Astrocyte (in vitro differentiated cells and primary cell): Measurements from ENCODE around the gene SPTBN5.

Source experiments
- EZH2 ChIP-seq: IDR thresholded peaks from 2 replicates; pipeline ENCODE4 v1.6.1; 2012; ENCODE audit warnings: mild to moderate bottlenecking, low read length, inconsistent platforms; ENCODE audit not compliant: insufficient read depth
- TF ChIP-seq, protein P1 (sequence below): IDR thresholded peaks from 2 replicates; pipeline ENCODE4 v1.5.1; 2011; ENCODE audit warnings: low read depth, mild to moderate bottlenecking, inconsistent platforms, low read length, moderate library complexity; ENCODE audit not compliant: insufficient read depth

DNA sequence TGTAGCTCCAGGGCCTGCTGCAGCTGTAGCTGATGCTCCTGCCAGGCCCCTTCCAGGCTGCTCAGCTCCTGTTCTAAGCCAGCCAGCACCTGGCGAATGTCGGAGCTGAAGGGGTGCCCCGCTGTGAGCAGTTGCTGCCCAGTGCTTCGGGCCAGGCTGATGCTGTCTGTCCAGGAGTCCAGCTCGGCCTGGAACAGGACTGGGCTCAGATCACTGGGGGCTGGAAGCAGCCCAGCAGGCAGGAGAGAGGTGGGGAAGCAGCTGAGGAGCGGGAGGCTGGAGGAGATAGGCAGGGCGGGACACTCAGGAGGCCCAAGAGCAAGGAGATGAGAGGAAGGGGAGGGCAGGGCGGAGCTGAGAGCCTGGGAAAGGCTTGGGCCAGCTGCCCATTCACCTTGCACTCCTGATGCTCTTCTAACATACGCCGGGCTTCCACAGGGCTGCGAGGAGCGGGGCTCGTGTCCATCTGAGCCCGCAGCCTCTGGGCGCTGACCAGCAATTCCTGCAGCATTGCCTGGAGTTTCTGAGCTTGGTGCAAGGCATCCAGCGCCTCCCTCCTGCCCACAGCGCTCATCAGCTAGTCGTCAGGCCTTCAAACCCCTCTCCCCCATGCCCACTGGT, 32.0 kb downstream of the SPTBN5 start:
- TF ChIP-seq, protein P1, sequence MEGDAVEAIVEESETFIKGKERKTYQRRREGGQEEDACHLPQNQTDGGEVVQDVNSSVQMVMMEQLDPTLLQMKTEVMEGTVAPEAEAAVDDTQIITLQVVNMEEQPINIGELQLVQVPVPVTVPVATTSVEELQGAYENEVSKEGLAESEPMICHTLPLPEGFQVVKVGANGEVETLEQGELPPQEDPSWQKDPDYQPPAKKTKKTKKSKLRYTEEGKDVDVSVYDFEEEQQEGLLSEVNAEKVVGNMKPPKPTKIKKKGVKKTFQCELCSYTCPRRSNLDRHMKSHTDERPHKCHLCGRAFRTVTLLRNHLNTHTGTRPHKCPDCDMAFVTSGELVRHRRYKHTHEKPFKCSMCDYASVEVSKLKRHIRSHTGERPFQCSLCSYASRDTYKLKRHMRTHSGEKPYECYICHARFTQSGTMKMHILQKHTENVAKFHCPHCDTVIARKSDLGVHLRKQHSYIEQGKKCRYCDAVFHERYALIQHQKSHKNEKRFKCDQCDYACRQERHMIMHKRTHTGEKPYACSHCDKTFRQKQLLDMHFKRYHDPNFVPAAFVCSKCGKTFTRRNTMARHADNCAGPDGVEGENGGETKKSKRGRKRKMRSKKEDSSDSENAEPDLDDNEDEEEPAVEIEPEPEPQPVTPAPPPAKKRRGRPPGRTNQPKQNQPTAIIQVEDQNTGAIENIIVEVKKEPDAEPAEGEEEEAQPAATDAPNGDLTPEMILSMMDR: no peak
- no peak for TF ChIP-seq EZH2
